Pancreas (tissue), 10 donors: ENCODE data around the gene SLC5A6. TPM values are rescaled to one million over a fixed set of nuclear protein-coding genes. Genes with fewer than 3 reads are reported as not detected.

Experiments used
- ATAC-seq, 4 donors: fragments of 200-7000 bp; cut with Tn5 transposase; one replicate each; pipeline versions ENCODE4 v1.8.0 to v1.9.1; 2020; ENCODE audit warnings: mild to moderate bottlenecking in 4 of 4, moderate library complexity in 4 of 4
- DNase-seq, 6 donors: peaks; one replicate each; pipeline ENCODE4 v3.0.0-alpha.2; 2020
- FAIRE-seq: peaks from 2 replicates; lab custom pipeline; 2012; peaks lifted over from hg19 to GRCh38; lab: Jason Lieb, UNC
- H3K27ac ChIP-seq, 4 donors: fragments of 200-600 bp; sonication (generic); 1 replicate in 3 of 4; 2 replicates in 1 of 4; pipeline versions ENCODE4 v1.5.0 to v1.8.0; 2020
- H3K27me3 ChIP-seq, 4 donors: fragments of 200-600 bp; one replicate each; pipeline ENCODE4 v1.8.0; 2021
- H3K36me3 ChIP-seq, 3 donors: fragments of 200-600 bp; sonication (generic) in 1 of 3; one replicate each; pipeline versions ENCODE4 v1.5.0 to v1.8.0; 2020 to 2021
- H3K4me1 ChIP-seq, 3 donors: fragments of 200-600 bp; one replicate each; pipeline ENCODE4 v1.8.0; 2021
- H3K4me3 ChIP-seq, 4 donors: fragments of 200-600 bp; sonication (generic) in 2 of 4; one replicate each; pipeline versions ENCODE4 v1.5.0 to v1.8.0; 2020 to 2021
- H3K9me3 ChIP-seq, 4 donors: fragments of 200-600 bp; one replicate each; pipeline ENCODE4 v1.8.0; 2021
- WGBS, 2 donors: extraction: QIAGEN DNeasy Blood & Tissue Kit; methylation state at CpG; one replicate each; pipeline ENCODE4 v1.1.7; 2013; 5-methylcytosine and 5-hydroxymethylcytosine counted together
- intact Hi-C, 3 donors: fragments of 100-400 bp; cut with DNase I; formaldehyde crosslinking; loops; one replicate each; pipeline versions ENCODE4 v1.11.1 to v1.14.2; 2022
- polyA plus RNA-seq, 2 donors: library from polyadenylated mRNA; stranded (reverse); fragments of 200-250 nt; gene quantifications; one replicate each; pipeline ENCODE4 v1.2.3, GENCODE V29; 2013
- total RNA-seq, 6 donors: library from RNA; stranded (reverse); fragmentation: NEBNext Ultra II Directional in 4 of 6; extraction: Animal tissue kit (Norgen Biotek cat#: 25700) in 4 of 6; gene quantifications; one replicate each; pipeline versions ENCODE4 v1.2.1 to v1.2.4, GENCODE V29; 2021 to 2023
- TF ChIP-seq, protein P1 (sequence below), 4 donors: fragments of 200-600 bp; sonication (generic) in 3 of 4; IDR thresholded peaks; one replicate each; pipeline versions ENCODE4 v1.5.0 to v1.8.0; 2021; ENCODE audit warnings: antibody characterized with exemption in 4 of 4
- donor health status: healthy with polysubstance abuse.
- donor health status: DM: no; HTN: no; CAD: no; lungs with moderate emphysema.
- donor health status: DM: no; HTN: no; CAD: no.
- donor health status: control.
- donor health status: control.
- donor health status: Bipolar disorder and iron deficiency.
- donor health status: DM: yes; HTN: yes; CAD: no.
- donor health status: DM: no; HTN: no; CAD: no.
- donor health status: DM: no; HTN: no; CAD: no.
- donor health status: DM: yes; HTN: yes; CAD: no.

SLC5A6 gene
- total and polyA plus RNA-seq, 8 donors: 8.3 to 15.3 (median 14.7) TPM

GRCh38 chr2:27222407-27222806 is 10.3 kb upstream of the SLC5A6 start:
- ATAC-seq (no peak), FAIRE-seq (no peak), DNase-seq (no peak)
- H3K27me3 ChIP-seq: no peaks in the 10 kb centered on the region
- H3K4me3 ChIP-seq: no peak overlapping the region
- H3K27ac ChIP-seq: no peak overlapping the region
- intact Hi-C loops: no loop called here
- WGBS, 2 donors: 93 to 94% methylated on average over 5 of the region's 5 CpGs
- peaks cover 0 to 9% (median 0%) of the 10 kb centered on the region in 3 donors for H3K4me1 ChIP-seq
- TF ChIP-seq, protein P1, sequence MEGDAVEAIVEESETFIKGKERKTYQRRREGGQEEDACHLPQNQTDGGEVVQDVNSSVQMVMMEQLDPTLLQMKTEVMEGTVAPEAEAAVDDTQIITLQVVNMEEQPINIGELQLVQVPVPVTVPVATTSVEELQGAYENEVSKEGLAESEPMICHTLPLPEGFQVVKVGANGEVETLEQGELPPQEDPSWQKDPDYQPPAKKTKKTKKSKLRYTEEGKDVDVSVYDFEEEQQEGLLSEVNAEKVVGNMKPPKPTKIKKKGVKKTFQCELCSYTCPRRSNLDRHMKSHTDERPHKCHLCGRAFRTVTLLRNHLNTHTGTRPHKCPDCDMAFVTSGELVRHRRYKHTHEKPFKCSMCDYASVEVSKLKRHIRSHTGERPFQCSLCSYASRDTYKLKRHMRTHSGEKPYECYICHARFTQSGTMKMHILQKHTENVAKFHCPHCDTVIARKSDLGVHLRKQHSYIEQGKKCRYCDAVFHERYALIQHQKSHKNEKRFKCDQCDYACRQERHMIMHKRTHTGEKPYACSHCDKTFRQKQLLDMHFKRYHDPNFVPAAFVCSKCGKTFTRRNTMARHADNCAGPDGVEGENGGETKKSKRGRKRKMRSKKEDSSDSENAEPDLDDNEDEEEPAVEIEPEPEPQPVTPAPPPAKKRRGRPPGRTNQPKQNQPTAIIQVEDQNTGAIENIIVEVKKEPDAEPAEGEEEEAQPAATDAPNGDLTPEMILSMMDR (IDR thresholded peaks at IDR 0.05): no peak
- peaks cover 6 to 39% (median 19%) of the 10 kb centered on the region in 3 donors for H3K36me3 ChIP-seq
- no peaks in the 10 kb centered on the region for H3K9me3 ChIP-seq

DNA sequence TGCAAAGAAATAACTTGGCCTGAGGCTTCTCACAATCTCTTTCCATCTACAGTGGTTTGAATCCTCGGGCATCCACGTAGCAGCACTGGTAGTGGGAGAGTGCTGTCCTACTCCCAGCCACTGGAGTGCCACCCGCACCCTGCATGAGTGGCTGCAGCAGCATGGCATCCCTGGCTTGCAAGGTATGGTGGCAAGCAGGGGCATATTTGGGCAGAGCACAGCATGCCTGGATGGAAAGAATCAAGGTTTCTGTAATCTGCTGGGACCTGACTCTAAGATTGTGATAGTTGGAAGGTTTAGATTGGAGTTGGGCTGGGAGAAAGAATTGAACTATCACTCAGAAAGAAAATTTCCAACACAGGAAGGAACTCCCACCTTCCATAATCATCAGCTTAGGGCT is 9.1 kb upstream of the SLC5A6 start:
- H3K4me1 ChIP-seq: peaks cover 0 to 9% (median 0%) of the 10 kb centered on the region in 3 donors
- H3K36me3 ChIP-seq: peaks cover under 1 to 29% (median 12%) of the 10 kb centered on the region in 3 donors
- no peak for DNase-seq
- TF ChIP-seq, protein P1 (IDR thresholded peaks at IDR 0.05): no peak
- H3K4me3 ChIP-seq: no peak overlapping the region
- no peaks in the 10 kb centered on the region for H3K27me3 ChIP-seq
- no peak for FAIRE-seq
- 94% methylated on average over 3 of the region's 3 CpGs for WGBS, 2 donors
- intact Hi-C loops: no loop called here
- ATAC-seq: no peak
- H3K9me3 ChIP-seq: no peaks in the 10 kb centered on the region
- no peak overlapping the region for H3K27ac ChIP-seq

DNA sequence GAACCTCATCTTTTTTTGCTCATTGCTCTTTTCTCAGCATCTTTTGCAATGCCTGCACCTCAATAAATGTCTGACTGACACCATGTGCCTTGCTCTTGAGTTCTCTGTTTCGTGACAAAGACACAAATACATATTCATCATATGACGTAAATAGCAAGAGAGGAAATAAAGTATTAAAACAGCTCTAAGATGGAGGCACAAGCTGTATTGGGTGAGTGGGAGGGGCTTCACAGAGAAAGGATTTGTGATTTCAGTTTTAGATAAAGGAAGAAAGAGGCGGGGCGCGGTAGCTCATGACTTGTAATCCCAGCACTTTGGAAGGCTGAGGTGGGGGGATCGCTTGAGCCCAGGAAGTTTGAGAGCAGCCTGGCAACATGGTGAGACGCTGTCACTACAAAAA is 8.0 kb upstream of the SLC5A6 start:
- intact Hi-C loops: no loop called here
- peaks cover 0 to 9% (median 0%) of the 10 kb centered on the region in 3 donors for H3K4me1 ChIP-seq
- TF ChIP-seq, protein P1 (IDR thresholded peaks at IDR 0.05): no peak
- H3K4me3 ChIP-seq: no peak overlapping the region
- DNase-seq (no peak), FAIRE-seq (no peak), ATAC-seq (no peak)
- no peak overlapping the region for H3K27ac ChIP-seq
- no peaks in the 10 kb centered on the region for H3K27me3 ChIP-seq
- H3K36me3 ChIP-seq: peaks cover 0 to 19% (median 5%) of the 10 kb centered on the region in 3 donors
- H3K9me3 ChIP-seq: no peaks in the 10 kb centered on the region
- 94 to 98% methylated on average over 7 of the region's 7 CpGs for WGBS, 2 donors

GRCh38 chr2:27219091-27219490 is 7.0 kb upstream of the SLC5A6 start:
- WGBS, 2 donors: 72 to 76% methylated on average over 2 of the region's 2 CpGs
- Histone ChIP-seq H3K4me3 (no peak overlapping the region), H3K4me1 (peaks cover 0 to 9% (median 0%) of the 10 kb centered on the region in 3 donors), H3K36me3 (peaks cover 0 to 9% (median 5%) of the 10 kb centered on the region in 3 donors), H3K27me3 (no peaks in the 10 kb centered on the region), H3K27ac (no peak overlapping the region), H3K9me3 (no peaks in the 10 kb centered on the region)
- ATAC-seq (no peak), DNase-seq (no peak), FAIRE-seq (no peak)
- intact Hi-C loops: no loop called here
- TF ChIP-seq, protein P1 (IDR thresholded peaks at IDR 0.05): no peak

GRCh38 chr2:27218614-27219013 is 6.5 kb upstream of the SLC5A6 start:
- Histone ChIP-seq H3K27ac (no peak overlapping the region), H3K4me3 (peak overlapping the region in 1 of 4 donors; percentile 76), H3K4me1 (peaks cover 0 to 9% (median 4%) of the 10 kb centered on the region in 3 donors), H3K36me3 (peaks cover 0 to 5% (median 2%) of the 10 kb centered on the region in 3 donors), H3K27me3 (no peaks in the 10 kb centered on the region), H3K9me3 (no peaks in the 10 kb centered on the region)
- TF ChIP-seq, protein P1 (IDR thresholded peaks at IDR 0.05): no peak
- DNase-seq (no peak), FAIRE-seq (no peak), ATAC-seq (no peak)
- WGBS, 2 donors: 80 to 88% methylated on average over 4 of the region's 4 CpGs
- intact Hi-C loops: no loop called here
